HG03378 (cell line): ENCODE data around the gene CCDC57.
"Not testable (repeated sequence)": the region's sequence is repeated elsewhere in the genome, so short reads cannot be mapped to it uniquely, and the experiment has no call there.

Experiments used
- ATAC-seq: cut with Tn5 transposase; IDR thresholded peaks from one replicate; pipeline ENCODE4 v1.9.1; 2021; ENCODE audit warnings: mild to moderate bottlenecking, moderate library complexity; ENCODE audit not compliant: unreplicated experiment

CCDC57 gene

DNA sequence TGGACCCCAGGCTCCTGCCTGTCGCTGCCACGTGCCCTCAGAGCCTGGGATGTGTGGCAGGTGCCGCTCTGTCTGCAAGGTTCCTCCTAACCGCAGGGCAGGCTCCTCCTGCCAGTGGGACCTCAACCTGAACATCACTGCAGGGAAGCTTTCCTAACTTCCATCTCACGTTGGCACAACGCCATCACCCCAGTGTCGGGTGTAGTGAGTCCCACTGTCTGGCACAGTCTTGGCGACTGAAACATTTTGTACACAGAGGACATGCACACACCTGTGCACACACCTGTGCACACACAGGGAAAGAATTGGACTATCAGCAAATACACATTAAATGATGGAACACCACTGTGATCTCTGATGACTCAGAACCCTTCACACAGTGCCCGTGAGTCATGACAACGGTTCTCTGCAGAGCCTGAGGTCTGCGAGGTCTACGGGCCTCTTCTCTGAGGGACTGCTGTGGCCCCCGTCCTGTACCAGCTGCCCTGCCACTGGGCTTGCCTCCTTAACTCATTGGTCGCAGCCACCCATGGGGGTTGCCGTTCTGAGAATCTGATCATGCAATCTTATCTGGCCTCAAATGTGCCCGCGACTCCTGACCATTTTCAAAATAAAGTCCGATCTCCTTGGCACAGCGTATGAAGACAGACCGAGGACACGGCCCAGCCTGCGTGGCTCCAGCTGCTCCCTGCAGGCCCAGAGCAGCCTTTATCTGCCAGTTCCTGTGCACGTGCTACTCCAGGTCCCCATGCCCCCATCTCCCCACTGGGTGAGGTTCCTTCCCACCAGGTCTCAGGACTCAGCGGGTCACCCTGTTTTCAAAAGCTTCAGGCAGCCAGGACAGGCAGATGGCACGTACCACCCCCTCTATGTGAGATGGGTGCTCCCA is 7.6 kb downstream of the CCDC57 start:
- no peak for ATAC-seq

DNA sequence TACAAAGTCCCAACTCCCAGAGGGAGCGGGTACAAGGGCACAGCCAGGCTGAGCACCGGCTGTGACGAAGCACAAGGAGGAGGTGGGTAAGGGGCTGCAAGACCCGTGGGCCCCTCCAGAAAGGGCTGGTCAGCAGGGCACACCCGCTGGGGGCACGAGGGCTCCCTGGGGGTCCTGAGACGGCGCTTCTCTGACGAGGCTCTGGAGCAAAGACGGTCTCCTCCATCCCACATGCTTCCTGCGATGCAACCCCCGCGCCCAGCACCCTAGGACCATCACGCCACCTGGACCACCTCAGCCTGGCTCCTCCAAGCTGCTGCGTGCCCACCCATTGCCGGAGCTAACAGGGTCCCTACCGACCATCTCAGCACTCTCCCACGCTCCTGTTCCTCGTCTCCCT is 8.7 kb downstream of the CCDC57 start:
- ATAC-seq = no peak

DNA sequence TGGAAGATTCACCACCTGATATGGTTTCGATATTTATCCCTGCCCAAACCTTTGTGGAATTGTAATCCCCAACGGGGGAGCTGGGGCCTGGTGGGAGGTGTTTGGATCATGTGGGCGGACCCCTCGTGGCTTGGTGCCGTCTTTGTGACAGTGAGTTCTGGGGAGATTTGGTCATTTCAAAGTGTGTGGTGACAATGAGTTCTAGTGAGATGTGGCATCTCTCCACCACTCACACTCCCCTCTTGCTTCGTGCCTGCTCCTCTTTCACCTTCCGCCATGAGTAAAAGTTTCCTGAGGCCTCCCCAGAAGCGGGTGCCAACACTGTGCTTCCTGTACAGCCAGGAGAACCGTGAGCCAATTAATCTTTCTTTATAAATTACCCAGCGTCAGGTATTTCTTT is 9.7 kb downstream of the CCDC57 start:
- no peak for ATAC-seq

DNA sequence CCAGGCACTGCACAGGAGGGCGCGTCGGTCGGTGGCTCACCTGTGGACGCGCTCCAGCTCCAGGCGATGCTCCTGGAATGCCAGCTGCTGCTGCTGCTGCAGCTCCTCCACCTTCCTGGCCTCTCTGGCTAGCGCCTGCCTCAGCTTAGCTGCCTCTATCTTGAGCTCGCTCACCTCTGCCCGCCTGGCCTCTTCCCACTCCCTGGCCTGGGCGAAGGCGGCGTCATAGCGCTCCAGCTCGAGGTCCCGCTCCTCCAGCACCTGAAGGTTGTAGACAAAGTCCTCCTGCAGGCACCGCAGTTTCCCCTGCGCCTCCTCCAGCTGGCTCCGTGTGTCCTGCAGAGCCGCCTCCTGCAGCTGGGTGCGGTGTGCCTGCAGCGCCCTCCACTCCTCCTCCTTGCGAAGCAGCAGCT is 11.1 kb downstream of the CCDC57 start:
- ATAC-seq = no peak

DNA sequence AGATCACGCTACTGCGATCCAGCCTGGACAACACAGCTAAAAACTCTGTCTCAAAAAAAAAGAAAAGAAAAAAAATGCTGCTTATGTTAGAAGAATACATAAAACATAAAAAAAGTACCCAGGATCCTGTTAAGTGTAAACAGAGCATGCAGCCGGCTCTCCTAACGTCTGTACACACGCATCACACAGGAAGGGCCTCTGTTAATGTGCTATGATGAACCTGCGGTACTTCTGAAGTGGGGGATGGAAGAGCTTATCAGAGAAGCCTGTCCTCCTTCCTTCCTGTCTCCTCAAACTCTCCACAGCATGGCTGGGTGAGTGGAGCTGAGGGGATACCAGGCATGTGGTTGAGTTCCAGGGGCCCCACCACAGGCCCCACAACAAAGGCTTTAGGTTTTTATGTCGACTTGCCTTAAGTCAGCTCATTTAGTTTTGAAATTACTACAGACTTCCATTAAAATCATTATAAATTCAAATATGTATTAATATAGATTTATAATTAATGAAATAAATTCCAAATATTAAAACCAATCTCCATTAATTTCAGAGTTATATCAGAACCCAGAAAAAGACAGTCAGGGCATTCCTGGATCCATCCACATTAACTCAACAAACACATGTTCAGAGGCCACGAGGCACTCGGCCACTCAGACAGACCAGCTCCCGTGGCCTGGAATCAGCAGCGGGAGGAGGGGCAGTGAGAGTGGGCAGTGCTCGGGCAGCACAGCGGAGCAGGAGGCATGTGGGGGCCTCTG is 11.7 kb downstream of the CCDC57 start:
- no peak for ATAC-seq

DNA sequence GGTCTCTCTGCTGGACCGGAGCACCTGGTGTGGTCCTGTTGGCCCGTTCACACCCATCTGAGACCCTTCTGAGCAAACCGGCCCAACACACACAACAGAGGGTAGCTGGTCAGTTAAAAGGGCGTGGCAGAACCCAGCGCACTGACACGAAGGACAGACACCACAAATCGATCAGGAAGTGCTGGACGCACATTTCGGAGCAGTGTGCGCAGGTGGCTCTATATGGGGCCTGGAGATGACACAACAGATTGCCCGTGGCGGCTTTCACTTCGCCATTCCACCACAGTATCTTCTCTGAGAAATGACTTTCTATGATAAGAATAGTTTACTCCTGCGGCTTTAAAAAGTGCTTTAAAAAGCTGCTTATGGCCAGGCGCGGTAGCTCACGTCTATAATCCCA is 12.5 kb downstream of the CCDC57 start:
- ATAC-seq = no peak

DNA sequence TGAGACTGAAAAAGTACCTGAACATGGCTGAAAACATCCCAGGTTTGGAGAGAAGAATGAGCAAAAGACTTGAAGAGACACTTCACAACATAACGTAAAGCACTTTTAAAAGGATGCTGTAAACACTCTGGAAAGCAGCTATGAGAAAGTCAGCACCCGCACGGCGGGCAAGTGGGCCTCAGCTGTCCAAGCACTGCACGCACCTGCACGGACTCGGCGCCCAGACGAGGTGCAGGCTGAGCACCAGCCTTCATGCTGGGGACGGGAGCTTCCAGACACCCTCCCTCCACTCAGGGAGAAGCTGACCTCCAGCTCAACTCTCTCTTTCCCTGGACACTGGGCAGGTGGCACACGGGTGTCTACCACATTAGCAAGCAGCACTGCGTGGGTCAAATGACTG is 13.1 kb downstream of the CCDC57 start:
- no peak for ATAC-seq

DNA sequence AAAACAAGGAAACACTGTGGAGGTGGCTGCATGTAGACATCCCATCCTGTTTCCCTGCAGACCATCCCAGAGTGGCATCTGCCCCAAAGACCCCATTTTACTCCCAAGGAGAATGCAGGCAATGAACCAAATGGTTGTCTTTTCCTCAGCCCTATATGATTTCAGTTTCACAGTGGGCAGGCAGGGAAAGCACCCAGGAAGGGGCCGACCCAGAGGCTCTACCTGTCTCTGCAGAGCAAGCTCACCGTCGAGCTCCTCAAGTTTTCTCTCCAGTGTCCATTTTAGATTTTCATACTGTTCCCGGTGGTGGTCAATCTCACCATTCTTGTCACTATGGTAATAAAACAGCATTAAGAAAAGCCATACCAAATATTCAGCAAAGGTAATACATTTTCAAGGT is 14.6 kb downstream of the CCDC57 start:
- ATAC-seq = no peak

DNA sequence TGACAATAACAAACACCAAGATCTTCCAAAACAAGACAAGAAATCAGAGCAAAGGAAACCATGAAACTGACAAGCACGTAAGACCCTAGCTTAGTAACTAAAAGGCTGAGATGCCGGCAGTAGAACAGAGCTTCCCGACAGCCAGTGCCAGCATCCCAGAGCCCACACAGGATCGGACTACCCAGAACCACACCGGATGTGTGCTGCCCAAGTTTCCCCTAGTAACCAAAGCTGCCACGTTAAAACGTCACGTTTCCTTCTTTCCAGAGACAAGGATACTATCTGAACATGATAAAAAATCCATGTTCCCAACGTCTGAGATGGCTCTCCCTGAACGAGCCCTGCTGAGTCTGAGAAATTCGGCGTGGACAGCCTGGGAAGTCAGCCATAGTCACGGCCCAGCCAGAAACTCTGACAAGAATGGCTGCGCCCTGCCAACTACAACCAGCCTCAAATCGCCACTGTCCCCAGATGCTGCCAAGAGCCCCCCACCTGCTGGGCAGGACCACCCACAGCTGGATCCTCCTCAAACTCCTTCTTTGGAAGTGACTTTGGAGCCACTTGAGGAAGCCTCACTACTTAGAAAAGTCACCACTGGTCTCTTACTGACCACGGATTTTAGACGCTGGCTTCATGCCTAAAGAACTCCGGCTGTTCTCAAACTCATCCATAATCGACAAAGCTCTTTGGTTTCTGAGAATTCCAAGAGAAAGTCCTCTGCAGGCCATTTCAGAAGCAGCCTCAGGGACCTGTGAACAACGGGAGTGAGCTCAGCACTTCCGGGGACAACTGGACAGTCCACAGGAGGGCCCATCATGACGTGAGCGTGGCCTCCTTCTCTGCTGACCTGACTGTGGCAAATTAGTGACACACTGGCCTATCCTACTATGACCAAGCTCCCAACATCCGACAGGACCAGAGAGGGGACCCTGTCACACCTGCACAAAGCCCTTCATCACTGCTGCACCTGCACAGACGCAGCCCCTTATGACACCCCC is 16.7 kb downstream of the CCDC57 start:
- ATAC-seq = no peak

DNA sequence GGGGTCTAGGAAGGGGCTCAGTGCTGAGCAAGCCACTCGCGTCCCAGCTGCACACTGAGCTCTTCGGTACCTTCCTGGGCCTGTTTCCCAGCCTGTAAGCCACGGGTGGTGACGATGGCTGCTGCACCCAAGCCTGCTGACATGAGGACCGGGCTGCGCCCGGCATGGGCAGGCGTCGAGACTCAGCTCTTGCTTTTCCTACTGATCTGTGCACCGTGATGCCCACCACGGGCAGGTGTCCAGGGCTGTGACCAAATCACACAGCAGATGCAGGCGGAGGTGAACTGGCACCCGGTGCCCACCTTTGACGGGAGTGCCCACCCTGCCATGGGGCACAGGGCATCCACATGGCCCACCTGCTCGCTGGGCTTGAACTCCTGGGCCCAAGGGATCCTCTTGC is 17.9 kb downstream of the CCDC57 start:
- no peak for ATAC-seq

DNA sequence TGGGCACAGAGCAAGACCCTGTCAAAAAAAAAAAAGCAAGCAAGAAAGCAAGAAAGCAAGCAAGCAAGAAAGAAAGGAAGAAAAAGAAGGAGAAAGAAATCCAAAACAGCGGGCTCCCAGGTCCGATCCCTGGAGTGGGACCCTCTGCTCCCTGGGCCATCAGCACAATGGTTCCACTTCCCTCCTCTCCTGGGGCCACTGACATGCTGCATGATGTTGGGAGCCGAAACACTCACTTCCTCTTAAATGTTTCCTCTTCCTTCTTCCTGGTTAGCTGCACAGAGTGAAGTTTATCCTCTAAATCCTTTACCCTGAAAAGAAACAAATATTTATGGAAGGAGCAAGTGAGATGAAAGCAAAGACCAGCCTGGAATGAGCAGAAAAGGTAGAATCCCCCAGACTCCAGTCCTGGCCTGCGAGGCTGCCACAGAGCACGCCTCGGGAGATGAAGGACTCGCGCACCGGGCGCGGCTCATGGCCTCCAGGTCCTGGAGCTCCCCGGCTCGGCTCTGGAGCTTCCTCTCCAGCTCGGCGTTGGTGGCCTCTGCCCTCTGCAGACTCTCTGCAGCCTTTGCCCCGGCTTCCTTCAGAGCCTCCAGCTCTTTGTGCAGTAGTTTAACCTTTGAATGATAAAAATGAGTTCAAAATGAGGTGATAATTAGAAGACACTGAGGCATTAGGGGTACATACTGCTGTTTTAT is 19.0 kb downstream of the CCDC57 start:
- no peak for ATAC-seq

DNA sequence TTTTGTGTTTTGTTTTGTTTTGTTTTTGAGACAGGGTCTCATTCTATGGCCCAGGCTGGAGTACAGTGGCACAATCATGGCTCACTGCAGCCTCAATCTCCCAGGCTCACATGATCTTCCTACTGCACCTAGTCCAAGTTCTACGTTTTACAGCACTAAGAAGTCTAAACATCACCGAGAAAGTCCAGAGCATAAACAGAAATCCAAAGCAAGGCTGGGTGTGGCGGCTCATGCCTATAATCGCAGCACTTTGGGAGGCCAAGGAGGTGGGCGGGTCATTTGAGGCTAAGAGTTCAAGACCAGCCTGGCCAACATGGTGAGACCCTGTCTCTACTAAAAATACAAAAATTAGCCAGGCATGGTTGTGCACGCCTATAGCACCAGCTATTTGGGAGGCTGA is 19.6 kb downstream of the CCDC57 start:
- not testable (repeated sequence) for ATAC-seq

DNA sequence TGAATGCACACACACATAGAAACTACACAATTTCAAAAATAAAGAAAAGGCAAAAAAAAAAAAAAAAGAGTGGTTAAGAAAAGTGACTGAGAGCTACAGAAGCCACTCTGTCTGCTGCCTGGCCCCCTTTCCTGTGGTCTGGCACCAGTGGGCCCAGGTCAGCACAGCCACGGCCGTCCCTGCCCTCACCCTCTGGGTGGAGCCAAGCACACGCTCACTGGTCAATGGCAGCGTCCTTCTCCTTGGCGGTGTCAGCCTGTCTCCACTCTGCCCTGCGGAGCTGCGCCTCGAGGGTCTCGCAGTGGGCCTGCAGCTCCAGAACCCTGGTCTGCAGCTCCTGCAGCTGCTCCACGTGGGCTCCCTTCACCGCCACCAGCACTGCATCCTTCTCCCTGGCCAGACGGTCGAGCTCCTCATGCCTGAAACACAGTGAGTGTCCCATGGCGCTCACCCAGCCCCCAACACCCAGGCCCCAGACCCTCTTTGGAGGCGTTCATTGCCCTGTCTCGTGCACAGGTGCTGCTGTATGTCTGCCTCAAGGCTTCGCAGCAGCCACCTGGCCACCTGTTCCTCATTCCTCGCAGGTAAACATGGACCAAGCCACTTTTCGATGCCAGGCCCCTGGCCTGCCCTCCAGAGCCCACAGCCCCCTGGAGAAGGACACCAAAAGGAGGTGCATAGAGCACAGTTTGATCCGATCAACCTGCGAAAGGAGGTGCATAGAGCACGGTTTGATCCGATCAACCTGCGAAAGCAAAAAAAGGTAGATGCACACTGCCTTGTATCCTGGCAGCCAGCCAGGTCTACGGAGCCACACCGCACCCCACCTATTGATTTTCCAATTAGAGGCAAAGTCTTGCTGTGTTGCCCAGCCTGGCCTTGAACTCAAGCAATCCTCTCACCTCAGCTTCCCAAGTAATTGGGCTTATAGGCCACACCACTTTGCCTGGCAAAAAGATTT is 24.4 kb downstream of the CCDC57 start:
- no peak for ATAC-seq

DNA sequence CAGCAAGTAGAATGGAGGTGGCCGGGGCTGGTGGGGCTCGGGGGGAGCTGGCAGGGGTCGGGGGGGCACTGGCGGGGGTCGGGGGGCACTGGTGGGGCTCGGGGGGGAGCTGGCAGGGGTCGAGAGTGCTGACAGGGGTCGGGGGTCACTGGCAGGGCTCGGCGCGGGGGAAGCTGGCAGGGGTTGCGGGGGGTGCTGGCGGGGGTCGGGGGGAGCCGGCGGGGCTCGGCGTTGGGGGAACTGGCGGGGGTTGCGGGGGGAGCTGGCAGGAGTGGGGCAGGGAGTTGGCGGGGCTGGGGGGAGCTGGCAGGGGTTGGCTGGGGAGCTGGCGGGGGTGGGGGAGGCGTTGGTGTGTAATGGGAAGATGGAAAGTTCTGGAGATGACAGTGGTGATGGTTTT is 25.1 kb downstream of the CCDC57 start:
- ATAC-seq = no peak

DNA sequence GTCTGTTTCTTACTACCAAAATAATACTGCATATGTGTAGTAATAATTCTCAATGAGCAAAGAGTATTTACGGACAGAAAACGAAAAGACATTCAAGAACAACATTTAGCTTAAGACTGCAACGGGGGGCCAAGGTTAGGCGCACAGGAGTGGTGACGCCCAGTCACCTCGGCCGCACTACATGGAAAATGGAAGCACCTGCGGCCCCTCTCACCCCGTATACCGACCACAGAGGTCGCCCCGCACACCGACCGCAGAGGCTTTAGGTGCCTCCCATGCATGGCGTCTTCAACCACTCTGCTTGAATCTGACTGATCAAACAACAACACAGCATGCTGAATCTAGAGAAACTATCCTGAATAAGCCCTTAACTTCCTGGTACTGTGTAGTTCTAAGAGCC is 26.4 kb downstream of the CCDC57 start:
- ATAC-seq = no peak

DNA sequence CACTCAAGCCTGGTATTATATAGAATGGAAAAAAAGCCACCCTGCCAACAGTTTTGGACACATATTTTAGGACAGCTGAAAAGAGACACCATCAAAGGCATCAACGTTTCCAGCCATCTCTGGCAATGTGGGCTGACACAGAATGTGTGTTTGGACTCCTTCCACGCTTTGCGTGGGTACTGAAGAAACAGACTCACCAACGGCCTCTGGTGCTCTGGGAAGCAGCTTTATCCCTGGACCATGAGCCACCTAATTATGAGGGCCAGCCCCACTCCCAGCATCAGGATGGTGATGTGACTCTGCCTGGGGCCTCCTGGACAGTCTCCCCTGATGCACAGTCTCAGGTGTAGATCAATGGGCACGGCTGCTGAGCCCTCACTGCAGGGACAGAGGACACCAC is 27.9 kb downstream of the CCDC57 start:
- ATAC-seq = no peak

DNA sequence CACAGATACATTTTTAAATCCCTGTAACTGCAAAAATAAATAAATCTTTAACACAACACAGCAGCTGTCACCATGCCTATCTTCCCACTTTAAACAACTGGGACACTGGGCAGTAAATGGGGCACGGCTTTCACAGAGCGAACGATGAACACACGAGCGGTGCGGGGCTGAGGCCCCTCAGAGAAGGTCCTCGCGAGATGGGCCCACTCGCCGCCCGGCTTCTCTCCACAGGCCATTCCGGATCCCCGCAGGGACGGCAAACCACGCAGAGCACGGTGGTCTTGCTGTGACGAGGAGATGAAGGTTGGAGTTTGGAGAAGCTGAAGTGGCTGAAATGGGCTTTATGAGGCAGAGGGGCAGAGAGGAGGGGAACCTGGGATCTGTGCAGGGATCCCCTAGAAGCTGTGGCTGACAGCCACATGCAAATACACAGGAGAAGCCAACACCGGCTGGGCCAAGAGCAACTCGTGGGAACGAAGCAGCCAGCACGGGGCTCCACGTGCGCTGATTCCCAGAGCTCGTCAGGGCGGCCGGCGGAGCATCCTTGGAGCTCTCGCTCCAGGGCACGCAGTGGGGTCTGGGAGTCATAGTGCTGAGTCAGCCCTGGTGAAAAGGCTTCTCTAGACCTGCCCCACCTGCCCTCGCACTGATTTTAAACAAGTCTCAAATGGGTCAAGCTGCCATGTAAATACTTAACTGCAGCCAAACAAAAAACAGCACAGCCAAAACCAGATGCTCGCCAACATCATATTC is 31.7 kb downstream of the CCDC57 start:
- ATAC-seq = no peak

DNA sequence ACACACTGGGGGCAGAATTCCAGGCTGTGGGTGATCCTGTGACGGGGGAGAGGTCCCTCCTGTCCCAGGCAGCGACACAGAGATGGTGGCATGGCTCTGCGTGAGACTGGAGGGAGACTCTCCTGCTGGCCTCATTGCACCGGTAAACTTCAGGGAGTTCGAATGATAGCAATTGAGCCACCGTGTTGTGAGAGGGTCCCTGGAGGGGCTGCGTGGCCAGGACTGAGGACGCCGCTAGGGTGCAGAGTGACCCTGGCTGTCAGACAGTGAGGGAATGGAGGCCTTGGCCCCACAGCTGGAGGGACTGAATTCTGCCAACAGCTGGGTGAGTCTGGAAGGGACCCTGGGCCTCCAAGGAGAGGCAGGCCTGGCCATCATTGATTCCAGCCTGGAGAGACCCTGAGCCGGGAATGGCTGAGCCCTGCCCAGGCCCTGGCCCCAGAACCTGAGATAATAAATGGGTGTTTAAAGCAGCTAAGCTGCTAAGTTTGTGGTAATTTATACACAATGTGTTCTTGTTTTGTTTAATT is 32.6 kb downstream of the CCDC57 start:
- ATAC-seq = no peak
